SU-DHL-6 (cell line): Measurements from ENCODE around the gene SPINT2.

ENCODE experiments used
- EZH2phosphoT487 ChIP-seq: fragments of 200-600 bp; sonication (generic), shearing (Covaris generic); conservative IDR thresholded peaks from 2 replicates; pipeline ENCODE4 v1.6.1; 2018; ENCODE audit warnings: mild to moderate bottlenecking, antibody characterized with exemption, low read length, moderate library complexity, mixed read lengths
- TF ChIP-seq, protein P1 (sequence below): fragments of 200-600 bp; sonication (generic); IDR thresholded peaks from one replicate; pipeline ENCODE4 v1.5.1; 2017; ENCODE audit warnings: antibody characterized with exemption, mild to moderate bottlenecking, low read length, moderate library complexity; ENCODE audit not compliant: insufficient read depth, poor library complexity, severe bottlenecking

DNA sequence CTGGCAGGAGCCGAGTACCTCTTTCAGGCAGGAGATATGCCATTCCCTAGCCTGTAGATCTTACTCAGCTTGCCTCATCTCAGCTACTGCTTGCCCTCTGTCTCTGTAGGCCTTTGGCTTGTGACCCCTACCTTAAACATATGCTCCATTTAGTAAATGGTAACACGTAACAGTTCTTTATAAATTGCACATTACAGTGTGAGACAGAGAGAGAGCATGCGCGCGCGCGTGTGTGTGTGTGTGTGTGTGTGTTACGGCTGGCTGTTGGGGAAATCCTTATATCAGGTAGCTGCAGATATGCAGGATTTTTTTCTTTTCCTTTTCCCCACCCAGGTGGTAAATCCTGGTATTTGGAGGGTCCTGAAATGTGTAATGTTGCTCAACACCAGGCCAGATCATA, 4.2 kb downstream of the SPINT2 start:
- TF ChIP-seq, protein P1, sequence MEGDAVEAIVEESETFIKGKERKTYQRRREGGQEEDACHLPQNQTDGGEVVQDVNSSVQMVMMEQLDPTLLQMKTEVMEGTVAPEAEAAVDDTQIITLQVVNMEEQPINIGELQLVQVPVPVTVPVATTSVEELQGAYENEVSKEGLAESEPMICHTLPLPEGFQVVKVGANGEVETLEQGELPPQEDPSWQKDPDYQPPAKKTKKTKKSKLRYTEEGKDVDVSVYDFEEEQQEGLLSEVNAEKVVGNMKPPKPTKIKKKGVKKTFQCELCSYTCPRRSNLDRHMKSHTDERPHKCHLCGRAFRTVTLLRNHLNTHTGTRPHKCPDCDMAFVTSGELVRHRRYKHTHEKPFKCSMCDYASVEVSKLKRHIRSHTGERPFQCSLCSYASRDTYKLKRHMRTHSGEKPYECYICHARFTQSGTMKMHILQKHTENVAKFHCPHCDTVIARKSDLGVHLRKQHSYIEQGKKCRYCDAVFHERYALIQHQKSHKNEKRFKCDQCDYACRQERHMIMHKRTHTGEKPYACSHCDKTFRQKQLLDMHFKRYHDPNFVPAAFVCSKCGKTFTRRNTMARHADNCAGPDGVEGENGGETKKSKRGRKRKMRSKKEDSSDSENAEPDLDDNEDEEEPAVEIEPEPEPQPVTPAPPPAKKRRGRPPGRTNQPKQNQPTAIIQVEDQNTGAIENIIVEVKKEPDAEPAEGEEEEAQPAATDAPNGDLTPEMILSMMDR: no peak
- no peak for TF ChIP-seq EZH2phosphoT487
